ENCODE measurements around the gene RRP1.

RRP1 gene

DNA sequence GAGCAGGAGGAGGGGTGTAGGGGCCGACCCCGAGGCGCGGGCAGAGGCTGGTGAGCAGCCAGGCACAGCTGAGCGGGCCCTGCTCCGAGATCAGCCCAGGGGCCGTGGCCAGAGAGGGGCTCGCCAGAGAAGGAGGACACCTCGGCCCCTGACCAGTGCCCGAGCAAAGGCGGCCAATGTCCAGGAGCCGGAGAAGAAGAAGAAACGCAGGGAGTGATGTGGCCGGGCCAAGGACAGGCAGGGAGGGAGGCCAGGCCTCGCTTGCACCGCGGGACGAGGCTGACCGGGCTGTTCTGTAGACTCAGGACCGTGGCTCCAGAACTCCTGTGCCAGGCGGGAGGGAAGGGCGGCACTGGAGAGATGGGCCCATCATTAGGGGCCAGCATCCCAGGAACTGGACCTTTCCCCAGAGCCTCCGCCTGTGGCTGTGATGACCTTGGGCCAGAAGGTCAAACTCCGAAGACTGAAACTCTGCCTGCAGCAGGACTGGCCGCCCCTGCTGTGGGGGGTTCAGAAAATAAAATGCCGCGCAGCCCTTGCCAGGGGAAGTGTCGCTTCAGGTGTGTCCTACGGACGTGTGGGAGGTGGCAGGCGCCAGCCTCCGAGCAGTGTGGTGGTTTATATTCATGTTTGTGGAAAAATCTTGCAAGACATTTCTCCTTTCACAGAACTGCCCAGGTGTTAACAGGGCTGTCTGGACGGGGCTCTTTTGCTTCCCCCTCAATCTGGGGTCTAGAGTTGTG lies 14.4 kb downstream of the RRP1 start:
- no peak for DNase-seq

- no peak for DNase-seq
Observed at GRCh38 chr21:43805275-43805800, 16.0 kb downstream of the RRP1 start.

DNA sequence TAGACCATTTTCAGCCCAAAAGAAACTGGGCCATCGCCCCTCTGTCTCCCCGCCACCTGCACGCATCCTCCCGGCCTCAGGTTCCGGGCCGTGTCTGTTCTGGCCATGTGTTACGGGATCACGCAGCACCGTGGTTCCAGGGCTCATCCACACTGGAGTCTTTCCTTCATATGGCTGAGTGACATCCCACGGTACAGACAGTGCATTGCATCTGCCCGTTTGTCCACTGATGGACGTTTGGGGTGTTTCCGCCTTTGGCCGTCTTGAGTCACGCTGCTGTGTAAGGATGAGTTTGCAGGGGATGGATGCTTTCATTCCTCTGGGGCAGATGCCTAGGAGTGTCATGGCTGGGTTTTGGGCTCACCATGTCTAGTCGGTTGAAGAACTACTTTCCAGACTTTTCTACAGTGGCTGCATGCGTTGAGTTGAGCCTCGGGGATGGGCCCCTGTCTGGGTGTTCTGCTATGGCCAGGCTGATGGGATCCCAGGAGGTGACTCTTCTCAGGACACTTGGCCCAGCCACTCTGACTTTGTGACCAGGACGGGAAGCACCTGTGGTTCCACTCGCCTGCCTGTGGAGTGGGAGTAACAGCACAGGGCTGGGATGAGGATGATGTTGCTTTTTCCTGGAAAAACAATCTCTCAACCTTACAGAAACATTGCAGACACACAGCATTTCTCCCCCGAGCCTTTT lies 16.8 kb downstream of the RRP1 start:
- no peak for DNase-seq

- DNase-seq = no peak
Observed at GRCh38 chr21:43808367-43808766, 19.0 kb downstream of the RRP1 start.

DNA sequence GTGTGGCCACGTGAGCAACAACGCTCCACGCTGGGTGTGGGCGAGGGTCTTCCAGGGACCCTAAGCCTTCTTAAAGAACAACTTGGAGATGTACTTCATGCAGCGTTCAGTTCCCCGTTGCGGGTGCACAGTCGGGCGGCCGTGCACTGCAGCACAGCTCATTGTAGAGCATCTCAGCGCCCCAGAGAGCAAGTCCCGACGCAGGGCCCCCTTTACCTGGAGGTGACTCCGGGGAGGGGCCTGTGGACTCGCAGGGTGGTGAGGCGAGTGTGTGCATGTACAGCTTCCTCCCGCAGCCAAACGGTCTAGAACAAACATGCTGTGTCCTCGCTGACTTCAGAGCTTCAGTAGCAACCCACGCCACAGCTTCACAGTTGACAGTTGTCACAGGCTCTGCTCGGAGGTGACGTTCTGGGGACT lies 19.5 kb downstream of the RRP1 start:
- no peak for DNase-seq

DNA sequence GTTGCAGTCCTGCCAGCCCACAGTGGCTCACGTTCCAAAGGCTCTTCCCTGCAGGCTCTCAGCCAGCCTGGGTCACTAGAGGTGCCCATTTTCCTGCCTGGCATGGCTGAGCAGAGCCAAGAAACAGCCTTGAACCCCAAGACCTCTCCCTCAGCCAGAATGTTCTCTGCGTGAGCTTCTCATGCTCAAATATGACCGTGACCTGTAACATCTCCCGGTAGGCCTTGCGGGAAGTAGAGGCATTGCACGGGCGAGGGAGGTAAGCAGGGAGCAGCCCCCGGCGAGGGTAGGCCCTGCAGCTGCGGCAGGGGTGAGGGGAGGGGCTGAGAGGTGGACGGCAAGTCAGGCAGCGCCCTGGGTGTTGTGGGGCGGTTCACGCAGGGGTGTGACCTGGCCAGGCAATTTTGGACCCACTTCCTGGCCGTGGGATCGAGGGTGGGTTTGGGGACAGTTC lies 20.0 kb downstream of the RRP1 start:
- DNase-seq = no peak

DNA sequence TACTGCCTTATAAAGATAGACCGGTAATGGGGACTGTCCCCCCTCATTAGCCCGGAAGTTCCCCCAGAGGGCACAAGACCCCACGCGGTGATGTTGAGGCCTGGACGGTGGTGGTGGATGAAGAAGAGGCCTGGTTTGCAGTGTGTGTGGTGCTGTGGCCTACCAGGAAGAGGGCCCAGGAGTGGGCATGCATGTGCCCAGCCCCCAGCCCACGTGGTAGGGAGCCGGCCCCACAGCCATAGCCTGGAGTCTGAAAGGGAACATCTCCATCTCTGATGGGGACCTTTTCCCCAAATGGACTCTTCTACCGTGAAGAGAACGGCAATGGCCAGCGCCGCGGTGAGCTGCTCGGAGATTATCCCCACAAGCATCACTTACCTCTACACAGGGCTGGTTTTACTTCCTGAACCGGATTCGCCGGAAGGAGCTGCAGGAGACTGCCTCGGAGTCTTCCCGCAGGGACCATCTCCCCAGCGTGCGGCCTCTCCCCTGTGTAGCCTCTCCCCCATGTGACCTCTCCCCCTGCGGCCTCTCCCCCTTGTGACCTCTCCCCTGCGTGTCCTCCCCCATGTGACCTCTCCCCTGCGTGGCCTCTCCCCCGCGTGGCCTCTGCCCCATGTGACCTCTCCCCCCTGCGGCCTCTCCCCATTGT lies 20.6 kb downstream of the RRP1 start:
- no peak for DNase-seq

GRCh38 chr21:43810505-43811261 lies 21.3 kb downstream of the RRP1 start:
- DNase-seq = peak; percentile 18

- no peak for DNase-seq
Observed at GRCh38 chr21:43811262-43812105, 22.1 kb downstream of the RRP1 start.

DNA sequence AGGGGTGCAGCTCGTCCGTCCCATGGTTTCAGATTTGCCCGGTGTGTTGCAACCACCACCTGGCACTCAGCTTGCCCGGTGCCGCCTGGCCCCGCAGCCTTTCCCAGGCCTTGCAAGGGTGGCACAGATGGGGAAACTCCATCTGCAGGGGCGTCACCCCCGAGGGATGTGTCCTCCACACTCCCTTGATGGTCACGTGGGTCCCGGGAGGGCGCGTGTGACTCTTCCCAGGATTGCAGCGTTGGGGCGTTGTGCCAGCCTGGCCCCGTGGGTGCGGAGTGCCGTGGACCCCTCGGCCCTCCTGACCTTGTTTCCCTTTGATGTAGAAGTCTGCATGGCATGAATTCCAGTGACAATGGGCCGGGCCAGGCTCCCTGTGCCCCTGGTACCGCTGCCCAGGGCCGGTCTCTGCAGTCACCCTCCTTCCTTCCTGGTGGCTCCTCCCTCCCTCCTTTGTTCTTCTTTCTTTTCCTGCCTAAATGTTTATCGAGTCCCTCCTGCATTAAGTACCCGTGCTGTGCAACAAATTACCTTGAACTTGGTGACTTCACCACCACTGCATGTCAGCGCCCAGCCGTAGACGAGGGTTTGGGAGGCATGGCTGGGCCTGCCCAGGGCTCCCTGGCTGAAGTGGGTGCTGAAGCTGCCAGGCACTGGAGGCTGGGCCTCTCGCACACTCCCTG lies 22.9 kb downstream of the RRP1 start:
- DNase-seq = peak; percentile 14

GRCh38 chr21:43812957-43813655 lies 23.7 kb downstream of the RRP1 start:
- DNase-seq = no peak

GRCh38 chr21:43813656-43813980 lies 24.2 kb downstream of the RRP1 start:
- DNase-seq = no peak

- DNase-seq = no peak
Observed at GRCh38 chr21:43814215-43815106, 25.1 kb downstream of the RRP1 start.

DNA sequence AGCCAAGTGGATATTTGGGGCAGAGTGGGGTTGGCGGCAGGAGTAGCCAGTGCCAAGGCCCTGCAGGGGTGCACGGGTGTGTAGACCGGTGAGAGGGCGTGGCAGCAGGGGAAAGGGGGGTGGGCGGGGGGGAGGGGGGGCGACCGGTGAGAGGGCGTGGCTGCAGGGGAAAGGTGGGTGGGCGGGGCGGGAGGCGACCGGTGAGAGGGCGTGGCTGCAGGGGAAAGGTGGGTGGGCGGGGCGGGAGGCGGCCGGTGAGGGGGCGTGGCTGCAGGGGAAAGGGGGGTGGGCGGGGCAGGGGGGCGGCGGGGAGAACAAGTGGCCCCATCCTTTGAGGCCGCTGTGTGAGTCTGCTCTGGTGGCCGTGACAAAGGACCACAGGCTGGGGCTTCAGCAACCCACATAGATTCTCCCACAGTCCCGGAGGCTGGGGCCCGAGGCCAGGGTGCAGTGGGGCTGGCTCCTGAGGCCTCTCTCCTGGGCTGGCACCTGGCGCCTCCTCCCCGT lies 25.8 kb downstream of the RRP1 start:
- DNase-seq = peak; percentile 17

- DNase-seq = no peak
Observed at GRCh38 chr21:43815991-43816390, 26.6 kb downstream of the RRP1 start.

- no peak for DNase-seq
Observed at GRCh38 chr21:43816611-43817071, 27.3 kb downstream of the RRP1 start.

DNA sequence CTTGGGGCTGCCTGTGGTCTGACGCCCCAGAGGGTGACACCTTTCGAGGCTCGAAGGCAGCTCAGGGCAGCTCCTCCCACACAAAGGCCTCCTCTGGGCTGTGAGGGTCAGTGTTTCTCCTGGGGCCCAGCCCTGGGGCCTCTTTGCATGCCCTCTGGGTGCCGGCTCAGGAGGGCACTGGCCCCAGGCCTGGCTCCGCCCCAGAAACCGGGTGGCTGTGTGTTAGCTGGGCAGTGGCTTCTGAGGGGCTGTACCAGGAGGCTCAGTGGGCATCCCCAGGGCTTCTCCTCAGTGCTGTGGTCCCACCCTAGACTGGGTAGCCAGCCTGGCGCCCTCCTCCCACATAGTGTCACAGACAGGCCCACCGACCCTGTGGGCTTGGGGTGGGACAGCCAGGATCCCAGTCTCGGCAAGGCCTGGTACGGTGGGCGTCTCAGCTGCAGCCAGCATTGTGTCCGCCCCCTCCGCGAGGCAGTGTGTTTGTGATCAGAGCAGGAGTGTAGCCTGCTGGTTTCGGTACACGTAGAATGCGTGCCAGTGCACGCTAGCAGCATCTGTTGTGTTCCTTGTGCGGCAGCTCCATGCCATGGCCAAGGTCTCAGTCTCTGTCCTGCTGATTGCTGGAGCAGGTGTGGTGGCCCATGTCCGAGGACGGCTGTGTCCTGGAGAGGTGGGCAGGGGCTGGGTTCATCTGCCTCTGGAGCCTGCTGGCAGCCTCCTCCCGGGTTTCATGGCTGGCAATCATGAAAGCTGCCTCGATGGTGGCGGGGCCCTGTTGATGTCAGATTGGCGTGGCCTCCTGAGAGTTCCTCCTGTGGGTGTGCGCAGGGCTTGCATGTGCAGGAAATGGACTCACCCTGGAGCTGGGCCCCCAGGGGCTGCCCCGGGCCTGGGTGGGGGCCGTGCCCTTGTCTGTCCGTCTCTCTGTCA lies 28.0 kb downstream of the RRP1 start:
- DNase-seq = no peak

DNA sequence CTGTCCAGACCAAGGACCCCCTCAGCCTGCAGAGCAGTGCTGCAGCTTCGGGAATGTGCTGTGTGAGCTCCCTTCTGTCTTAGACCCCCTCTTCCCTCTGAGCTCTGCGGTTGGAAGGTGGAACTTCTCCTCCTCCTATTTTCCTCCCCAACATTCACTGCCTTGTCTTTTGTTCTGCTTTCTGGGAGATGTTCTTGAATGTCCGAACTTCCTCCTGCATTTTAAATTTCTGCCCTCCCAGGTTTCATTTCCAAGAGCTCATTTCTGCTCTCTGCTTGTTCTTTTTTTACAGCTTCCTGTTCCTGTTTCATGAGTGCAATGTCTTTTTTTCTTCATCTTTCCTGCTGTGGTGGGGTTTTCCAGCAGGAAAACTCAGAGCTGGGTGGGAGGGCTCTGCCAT lies 29.3 kb downstream of the RRP1 start:
- no peak for DNase-seq
